Measurements from ENCODE around the gene SERPINA1.

SERPINA1 gene

DNA sequence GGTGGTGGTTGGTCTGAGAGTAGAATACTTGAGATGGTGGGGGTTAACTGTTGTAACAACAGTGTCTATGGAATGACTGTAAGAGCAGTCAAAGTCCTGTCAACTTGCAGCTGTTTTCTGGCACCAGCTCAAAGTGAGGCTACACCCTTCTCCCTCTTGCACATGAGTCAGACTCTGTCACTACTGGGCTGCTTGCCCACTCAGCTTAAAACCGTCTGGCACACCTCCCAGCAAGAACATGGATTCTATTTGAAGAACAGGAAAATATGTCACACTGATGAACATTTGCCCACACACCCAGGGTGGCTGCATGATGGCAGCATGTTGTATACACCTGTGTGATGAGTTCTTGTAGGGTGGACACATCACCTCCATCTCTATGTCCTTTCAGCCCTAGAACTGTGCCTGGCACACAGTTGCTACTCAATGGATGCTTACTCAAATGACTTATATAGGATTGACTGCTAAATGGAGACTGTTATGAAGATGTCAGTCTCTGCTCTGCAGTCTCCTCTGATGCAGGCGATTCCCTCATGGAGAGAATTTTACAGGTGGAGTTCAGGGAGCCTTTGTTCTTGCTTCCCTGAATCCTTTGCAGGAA lies 46.0 kb downstream of the SERPINA1 start:
- TF ChIP-seq, protein P1, sequence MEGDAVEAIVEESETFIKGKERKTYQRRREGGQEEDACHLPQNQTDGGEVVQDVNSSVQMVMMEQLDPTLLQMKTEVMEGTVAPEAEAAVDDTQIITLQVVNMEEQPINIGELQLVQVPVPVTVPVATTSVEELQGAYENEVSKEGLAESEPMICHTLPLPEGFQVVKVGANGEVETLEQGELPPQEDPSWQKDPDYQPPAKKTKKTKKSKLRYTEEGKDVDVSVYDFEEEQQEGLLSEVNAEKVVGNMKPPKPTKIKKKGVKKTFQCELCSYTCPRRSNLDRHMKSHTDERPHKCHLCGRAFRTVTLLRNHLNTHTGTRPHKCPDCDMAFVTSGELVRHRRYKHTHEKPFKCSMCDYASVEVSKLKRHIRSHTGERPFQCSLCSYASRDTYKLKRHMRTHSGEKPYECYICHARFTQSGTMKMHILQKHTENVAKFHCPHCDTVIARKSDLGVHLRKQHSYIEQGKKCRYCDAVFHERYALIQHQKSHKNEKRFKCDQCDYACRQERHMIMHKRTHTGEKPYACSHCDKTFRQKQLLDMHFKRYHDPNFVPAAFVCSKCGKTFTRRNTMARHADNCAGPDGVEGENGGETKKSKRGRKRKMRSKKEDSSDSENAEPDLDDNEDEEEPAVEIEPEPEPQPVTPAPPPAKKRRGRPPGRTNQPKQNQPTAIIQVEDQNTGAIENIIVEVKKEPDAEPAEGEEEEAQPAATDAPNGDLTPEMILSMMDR (IDR thresholded peaks at IDR 0.05; ENCODE audit: borderline replicate concordance, control extremely low read depth, extremely low read depth, insufficient read depth, missing control alignments) = no peak
- DNase-seq (ENCODE audit: low spot score) = no peak
- in situ Hi-C loops (cut with MboI; ENCODE audit: low sequenced_read_pairs, unreplicated experiment) = no loop called here

DNA sequence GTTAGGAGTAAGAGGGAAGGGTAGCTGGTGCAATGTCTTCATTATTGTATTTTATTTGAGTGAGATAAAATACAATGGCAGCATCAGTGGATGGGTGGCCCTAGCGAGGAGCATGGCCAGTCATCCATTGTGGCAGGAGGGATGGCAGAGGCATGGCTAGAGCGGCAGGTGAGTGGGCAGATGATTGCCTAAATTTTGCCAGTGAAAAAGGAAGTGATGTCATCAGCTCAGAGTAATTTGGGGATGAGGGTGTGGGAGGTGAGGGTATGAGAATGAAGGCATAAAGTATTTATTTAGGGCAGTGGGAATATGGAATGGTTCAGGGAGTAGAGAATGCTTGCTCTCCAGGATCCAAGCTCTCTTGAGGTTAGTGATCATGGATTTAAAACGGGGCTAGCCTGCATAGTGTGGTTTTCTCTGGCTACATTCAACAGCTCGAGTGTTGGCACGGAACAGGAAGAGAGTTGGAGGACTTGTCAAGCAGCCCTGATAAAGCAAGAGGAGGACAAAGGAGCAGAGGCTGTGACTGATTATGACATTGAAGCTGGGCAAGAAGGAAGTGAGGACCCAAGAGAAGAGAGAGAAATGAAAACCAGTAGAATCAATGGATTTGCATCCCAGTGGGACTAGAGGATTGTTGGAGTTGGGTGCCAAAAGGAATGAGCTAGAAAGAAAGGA lies 46.6 kb downstream of the SERPINA1 start:
- DNase-seq (ENCODE audit: low spot score) = no peak
- TF ChIP-seq, protein P1 (IDR thresholded peaks at IDR 0.05; ENCODE audit: borderline replicate concordance, control extremely low read depth, extremely low read depth, insufficient read depth, missing control alignments) = no peak
- in situ Hi-C loops (cut with MboI; ENCODE audit: low sequenced_read_pairs, unreplicated experiment) = no loop called here

DNA sequence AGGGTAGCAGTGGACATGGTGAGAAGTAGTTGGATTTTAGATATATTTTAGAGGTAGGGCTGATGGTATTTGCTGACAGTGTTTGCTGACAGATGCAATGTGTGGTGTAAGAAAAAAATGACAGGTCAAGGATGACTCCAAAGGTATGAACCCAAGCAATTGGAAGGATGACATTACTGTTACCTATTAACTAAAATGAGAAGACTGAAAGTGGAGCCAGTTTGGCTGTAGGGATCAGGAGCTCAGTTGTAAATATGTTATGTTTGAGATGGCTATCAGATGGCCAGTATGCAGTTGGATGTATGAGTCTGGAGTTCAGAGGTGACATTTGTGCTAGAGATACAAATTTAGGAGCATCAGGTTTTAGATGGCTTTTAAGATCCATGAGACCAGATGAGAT lies 47.9 kb downstream of the SERPINA1 start:
- TF ChIP-seq, protein P1 (IDR thresholded peaks at IDR 0.05; ENCODE audit: borderline replicate concordance, control extremely low read depth, extremely low read depth, insufficient read depth, missing control alignments) = no peak
- in situ Hi-C loops (cut with MboI; ENCODE audit: low sequenced_read_pairs, unreplicated experiment) = no loop called here
- no peak for DNase-seq (ENCODE audit: low spot score)

DNA sequence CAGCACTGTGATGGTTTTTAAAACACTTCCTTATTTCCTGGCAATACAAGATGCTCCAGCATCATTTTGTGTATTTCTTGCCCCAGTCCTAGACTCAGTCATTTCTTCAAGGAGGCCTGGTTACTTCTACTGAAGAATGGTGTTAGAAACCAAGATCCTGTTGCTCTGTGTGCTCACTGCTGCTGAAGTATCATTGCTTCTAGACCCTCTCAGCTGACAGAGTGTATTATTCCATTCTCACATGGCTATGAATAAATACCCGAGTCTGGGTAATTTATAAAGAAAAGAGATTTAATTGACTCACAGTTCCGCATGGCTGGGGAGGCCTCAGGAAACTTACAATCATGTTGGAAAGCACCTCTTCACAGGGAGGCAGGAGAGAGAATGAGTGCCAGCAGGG lies 50.4 kb downstream of the SERPINA1 start:
- no peak for DNase-seq (ENCODE audit: low spot score)
- TF ChIP-seq, protein P1 (IDR thresholded peaks at IDR 0.05; ENCODE audit: borderline replicate concordance, control extremely low read depth, extremely low read depth, insufficient read depth, missing control alignments) = no peak
- in situ Hi-C loops (cut with MboI; ENCODE audit: low sequenced_read_pairs, unreplicated experiment) = no loop called here

DNA sequence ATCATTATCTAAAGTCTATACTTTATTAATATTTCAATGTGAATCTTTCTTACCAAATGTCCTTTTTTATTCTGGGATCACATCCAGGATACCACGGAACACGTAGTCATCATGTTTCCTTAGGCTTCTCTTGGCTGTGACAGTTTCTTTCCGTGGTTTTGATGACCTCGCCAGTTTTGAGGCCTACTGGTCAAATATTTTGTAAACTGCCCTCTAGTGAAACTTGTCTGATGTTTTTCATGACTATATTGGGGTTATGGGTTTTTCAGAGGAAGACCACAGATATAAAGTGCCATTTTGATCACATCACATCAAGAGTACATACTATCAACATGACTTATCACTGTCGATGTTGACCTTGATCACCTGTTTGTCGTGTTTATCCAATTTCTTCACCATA lies 51.1 kb downstream of the SERPINA1 start:
- TF ChIP-seq, protein P1 (IDR thresholded peaks at IDR 0.05; ENCODE audit: borderline replicate concordance, control extremely low read depth, extremely low read depth, insufficient read depth, missing control alignments) = no peak
- in situ Hi-C loops (cut with MboI; ENCODE audit: low sequenced_read_pairs, unreplicated experiment) = no loop called here
- DNase-seq (ENCODE audit: low spot score) = no peak

DNA sequence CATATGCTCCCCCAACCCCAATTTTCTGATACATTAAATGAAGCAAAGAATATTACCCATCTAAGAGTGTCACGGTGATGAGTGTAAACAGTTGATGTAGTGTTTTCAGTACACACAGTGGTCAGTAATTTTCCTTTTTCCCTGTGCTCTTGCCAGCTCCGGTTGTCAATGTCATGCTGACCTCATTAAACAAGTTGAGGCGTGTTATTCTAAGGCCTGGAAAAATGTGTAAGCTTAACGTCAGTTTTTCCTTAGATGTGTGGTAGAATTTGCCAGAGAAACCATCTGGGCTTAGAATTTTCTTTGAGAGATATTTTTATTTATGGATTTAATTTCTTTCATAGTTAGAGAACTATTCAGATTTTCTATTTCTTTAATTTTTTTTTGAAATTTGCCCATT lies 53.5 kb downstream of the SERPINA1 start:
- TF ChIP-seq, protein P1 (IDR thresholded peaks at IDR 0.05; ENCODE audit: borderline replicate concordance, control extremely low read depth, extremely low read depth, insufficient read depth, missing control alignments) = no peak
- in situ Hi-C loops (cut with MboI; ENCODE audit: low sequenced_read_pairs, unreplicated experiment) = no loop called here
- DNase-seq (ENCODE audit: low spot score) = no peak

All from GM13976 (cell line).